Activated naive CD8-positive, alpha-beta T cell treated with anti-CD3 and anti-CD28 coated beads for 36 hours (primary cell): ENCODE data around the gene PLAAT1. TPM values are rescaled to one million over a fixed set of nuclear protein-coding genes. Genes with fewer than 3 reads are reported as not detected.

ENCODE experiments used
- DNase-seq: peaks from one replicate; pipeline ENCODE4 v3.0.0; 2021
- H3K27ac Mint-ChIP-seq: one replicate; pipeline ENCODE4 v1.8.0; 2022; ENCODE audit warnings: mild to moderate bottlenecking, moderate library complexity, mixed read lengths
- H3K27me3 Mint-ChIP-seq: one replicate; pipeline ENCODE4 v1.8.0; 2022; ENCODE audit warnings: mild to moderate bottlenecking, mixed read lengths
- H3K36me3 Mint-ChIP-seq: one replicate; pipeline ENCODE4 v1.8.0; 2021; ENCODE audit warnings: mild to moderate bottlenecking, mixed read lengths
- H3K4me1 Mint-ChIP-seq: one replicate; pipeline ENCODE4 v1.8.0; 2021; ENCODE audit warnings: mixed read lengths
- H3K4me3 Mint-ChIP-seq: one replicate; pipeline ENCODE4 v1.8.0; 2022; ENCODE audit warnings: mild to moderate bottlenecking, moderate library complexity, mixed read lengths
- H3K9me3 Mint-ChIP-seq: one replicate; pipeline ENCODE4 v1.8.0; 2022; ENCODE audit warnings: mixed read lengths
- total RNA-seq, 2 experiments: library from RNA; stranded (reverse); gene quantifications; one replicate each; pipeline ENCODE4 v1.2.3, GENCODE V29; 2021

The PLAAT1 gene
- total RNA-seq, 2 experiments from 2014 or later: 0.25 to 0.28 TPM

- Mint-ChIP-seq H3K36me3 (no peaks in the 10 kb centered on the region), H3K27ac (no peak overlapping the region), H3K4me1 (no peaks in the 10 kb centered on the region), H3K27me3 (peaks cover 36% of the 10 kb centered on the region), H3K9me3 (no peaks in the 10 kb centered on the region), H3K4me3 (no peak overlapping the region)
- DNase-seq: no peak
Observed at GRCh38 chr3:193236599-193236998, 4.4 kb upstream of the PLAAT1 start.

DNA sequence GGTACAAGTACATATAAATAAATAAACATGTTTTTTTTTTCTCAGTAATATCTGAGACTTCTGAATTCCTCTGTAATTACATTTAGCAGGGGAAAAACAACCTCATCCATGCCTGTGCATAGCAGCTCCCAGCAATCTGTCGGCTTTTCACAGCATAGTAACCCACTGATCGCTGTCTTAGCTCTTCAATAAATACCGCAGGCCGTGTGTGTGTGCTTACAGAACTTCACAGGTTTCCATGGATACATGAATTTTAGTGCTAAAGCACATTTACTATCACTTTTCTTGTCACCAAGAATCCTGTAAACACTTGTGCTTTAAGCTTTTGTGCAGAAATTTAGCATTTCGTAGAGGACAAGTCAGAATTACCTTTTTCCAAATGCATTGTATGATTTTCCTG, 4.0 kb upstream of the PLAAT1 start:
- Mint-ChIP-seq H3K36me3 (no peaks in the 10 kb centered on the region), H3K4me3 (no peak overlapping the region), H3K4me1 (no peaks in the 10 kb centered on the region), H3K9me3 (peaks cover under 1% of the 10 kb centered on the region), H3K27ac (no peak overlapping the region), H3K27me3 (peaks cover 40% of the 10 kb centered on the region)
- no peak for DNase-seq

GRCh38 chr3:193240436-193240849, 579 bp upstream of the PLAAT1 start:
- Mint-ChIP-seq H3K27me3 (peaks cover 62% of the 10 kb centered on the region), H3K4me1 (no peaks in the 10 kb centered on the region), H3K36me3 (no peaks in the 10 kb centered on the region), H3K27ac (no peak overlapping the region), H3K4me3 (peak overlapping the region; percentile 61), H3K9me3 (peaks cover 4% of the 10 kb centered on the region)
- no peak for DNase-seq

- peaks cover 4% of the 10 kb centered on the region for H3K9me3 Mint-ChIP-seq
- H3K27ac Mint-ChIP-seq: no peak overlapping the region
- H3K27me3 Mint-ChIP-seq: peaks cover 65% of the 10 kb centered on the region
- H3K4me3 Mint-ChIP-seq: peak overlapping the region; percentile 29
- no peak for DNase-seq
- no peaks in the 10 kb centered on the region for H3K36me3 Mint-ChIP-seq
- H3K4me1 Mint-ChIP-seq: no peaks in the 10 kb centered on the region
Observed at GRCh38 chr3:193241716-193242115, 694 bp downstream of the PLAAT1 start.

DNA sequence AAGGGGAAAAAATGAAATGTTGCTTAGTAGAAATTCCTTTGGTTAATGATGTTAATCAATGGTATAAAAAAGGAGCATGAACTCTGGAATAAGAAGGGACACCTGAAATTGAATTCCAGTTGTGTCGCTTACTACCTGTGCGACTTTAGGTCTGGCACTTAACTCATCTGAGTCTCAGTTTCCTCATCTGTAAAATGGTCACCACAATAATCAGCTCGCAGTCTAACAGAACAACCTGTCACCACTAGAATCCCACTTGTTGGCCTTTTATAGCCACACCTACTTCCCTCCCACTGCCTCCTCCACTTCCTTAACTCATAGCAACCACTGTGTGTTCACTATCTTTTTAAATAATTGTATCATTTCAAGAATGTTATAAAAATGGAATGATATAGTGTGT, 2.5 kb downstream of the PLAAT1 start:
- Mint-ChIP-seq H3K27ac (no peak overlapping the region), H3K9me3 (peaks cover 11% of the 10 kb centered on the region), H3K4me3 (no peak overlapping the region), H3K27me3 (peaks cover 59% of the 10 kb centered on the region), H3K36me3 (no peaks in the 10 kb centered on the region), H3K4me1 (no peaks in the 10 kb centered on the region)
- DNase-seq: no peak

DNA sequence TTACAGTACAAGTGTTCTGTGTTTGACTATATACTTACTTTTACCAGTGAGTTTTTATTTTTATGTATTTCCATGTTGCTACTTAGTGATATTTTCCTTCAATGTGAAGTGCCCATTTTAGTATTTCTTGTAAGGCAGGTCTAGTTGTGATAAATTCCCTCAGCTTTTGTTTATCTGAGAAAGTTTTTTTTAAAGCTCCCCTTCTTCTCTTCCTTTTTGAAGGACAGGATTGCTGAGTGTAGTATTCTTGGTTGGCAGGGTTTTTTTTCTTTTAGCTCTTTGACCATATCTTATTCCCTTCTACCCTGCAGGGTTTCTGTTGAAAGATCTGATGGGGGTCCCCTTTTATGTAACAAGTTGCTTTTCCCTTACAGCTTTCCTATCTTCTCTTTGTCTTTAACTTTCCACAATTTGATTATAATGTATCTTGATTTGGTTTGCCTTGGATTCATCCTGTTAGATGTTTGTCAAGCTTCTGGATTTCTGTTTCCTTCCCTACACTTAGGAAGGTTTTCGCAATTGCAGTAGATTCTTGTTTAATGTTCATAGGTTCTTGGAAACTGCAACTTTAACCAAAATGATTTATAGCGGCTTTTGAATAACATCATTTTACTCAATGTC, 7.9 kb downstream of the PLAAT1 start:
- Mint-ChIP-seq H3K4me3 (no peak overlapping the region), H3K36me3 (no peaks in the 10 kb centered on the region), H3K27ac (no peak overlapping the region), H3K4me1 (no peaks in the 10 kb centered on the region), H3K9me3 (peaks cover 23% of the 10 kb centered on the region), H3K27me3 (peaks cover 13% of the 10 kb centered on the region)
- no peak for DNase-seq

- no peaks in the 10 kb centered on the region for H3K4me1 Mint-ChIP-seq
- no peaks in the 10 kb centered on the region for H3K36me3 Mint-ChIP-seq
- H3K9me3 Mint-ChIP-seq: peaks cover 23% of the 10 kb centered on the region
- H3K4me3 Mint-ChIP-seq: no peak overlapping the region
- no peak for DNase-seq
- no peak overlapping the region for H3K27ac Mint-ChIP-seq
- peaks cover 4% of the 10 kb centered on the region for H3K27me3 Mint-ChIP-seq
Observed at GRCh38 chr3:193250492-193250891, 9.5 kb downstream of the PLAAT1 start.

DNA sequence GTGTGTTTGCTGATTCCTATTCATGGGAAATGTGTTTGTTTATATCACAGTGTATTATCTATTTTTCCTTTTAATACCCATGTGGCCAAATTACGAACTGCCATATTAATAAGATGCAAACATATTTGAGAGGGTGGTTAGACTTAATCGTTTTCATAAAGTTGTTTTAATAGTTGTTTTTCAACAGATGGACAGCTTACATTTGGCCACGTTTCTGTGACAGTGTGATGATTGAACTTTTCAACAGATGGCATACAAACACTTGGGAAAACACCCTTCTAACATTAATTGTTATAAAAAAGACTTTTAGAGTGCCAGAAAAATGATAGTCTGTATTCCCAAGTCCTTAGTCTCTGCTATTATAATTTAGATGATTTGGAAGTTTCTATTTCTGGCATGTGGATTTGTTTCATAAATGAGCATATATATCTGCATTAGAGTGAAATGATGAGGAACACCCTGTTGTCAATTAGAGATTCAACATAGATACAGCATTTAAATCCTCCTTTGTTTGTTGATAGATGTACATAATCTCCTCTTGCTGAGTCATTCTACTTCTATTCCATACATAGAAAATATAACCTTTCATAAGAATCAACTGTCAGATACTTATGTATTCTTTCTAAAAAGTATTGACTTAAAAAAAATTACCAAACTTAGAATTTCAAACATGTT, 13.1 kb downstream of the PLAAT1 start:
- Mint-ChIP-seq H3K27ac (no peak overlapping the region), H3K9me3 (peaks cover 12% of the 10 kb centered on the region), H3K27me3 (peaks cover 13% of the 10 kb centered on the region), H3K36me3 (no peaks in the 10 kb centered on the region), H3K4me3 (no peak overlapping the region), H3K4me1 (no peaks in the 10 kb centered on the region)
- DNase-seq: no peak

DNA sequence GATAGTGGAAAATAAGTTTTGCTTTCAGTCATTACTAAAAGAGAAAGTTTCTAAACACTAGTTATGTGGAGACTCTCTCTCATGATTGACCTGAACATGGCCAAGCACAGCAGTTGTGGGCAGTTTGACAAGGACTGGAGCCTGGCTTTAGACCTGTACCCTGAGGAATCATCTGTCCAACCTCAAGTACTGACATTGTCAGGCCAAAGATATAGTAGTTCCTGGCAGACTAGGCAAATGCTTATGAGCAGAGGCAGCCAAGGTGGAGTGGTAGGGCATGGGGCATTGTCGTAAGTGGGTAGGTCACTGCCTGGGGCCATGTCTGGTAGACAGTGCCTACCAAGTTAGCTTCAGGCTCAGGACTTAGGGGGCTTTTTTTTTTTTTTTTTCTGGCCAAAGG, 20.9 kb downstream of the PLAAT1 start:
- H3K36me3 Mint-ChIP-seq: no peaks in the 10 kb centered on the region
- H3K9me3 Mint-ChIP-seq: no peaks in the 10 kb centered on the region
- no peak overlapping the region for H3K27ac Mint-ChIP-seq
- DNase-seq: no peak
- H3K4me3 Mint-ChIP-seq: no peak overlapping the region
- H3K27me3 Mint-ChIP-seq: peaks cover 10% of the 10 kb centered on the region
- H3K4me1 Mint-ChIP-seq: no peaks in the 10 kb centered on the region

DNA sequence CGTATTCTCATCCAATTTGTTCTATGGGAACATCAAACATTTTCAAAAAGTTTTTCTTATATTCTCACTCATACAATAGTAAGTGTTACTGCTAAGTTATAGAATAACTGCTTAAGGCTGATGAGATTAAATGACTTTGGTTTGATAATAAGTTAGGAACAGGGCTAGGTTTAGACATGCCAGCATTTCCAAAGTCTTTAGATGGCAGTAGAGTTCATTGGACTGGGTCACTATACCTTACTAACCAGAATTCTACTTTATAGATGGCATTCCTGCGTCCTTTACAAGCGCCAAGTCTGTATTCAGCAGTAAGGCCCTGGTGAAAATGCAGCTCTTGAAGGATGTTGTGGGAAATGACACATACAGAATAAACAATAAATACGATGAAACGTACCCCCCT, 21.7 kb downstream of the PLAAT1 start:
- no peaks in the 10 kb centered on the region for H3K9me3 Mint-ChIP-seq
- H3K36me3 Mint-ChIP-seq: no peaks in the 10 kb centered on the region
- no peak overlapping the region for H3K27ac Mint-ChIP-seq
- no peak for DNase-seq
- no peak overlapping the region for H3K4me3 Mint-ChIP-seq
- no peaks in the 10 kb centered on the region for H3K4me1 Mint-ChIP-seq
- peaks cover 6% of the 10 kb centered on the region for H3K27me3 Mint-ChIP-seq

DNA sequence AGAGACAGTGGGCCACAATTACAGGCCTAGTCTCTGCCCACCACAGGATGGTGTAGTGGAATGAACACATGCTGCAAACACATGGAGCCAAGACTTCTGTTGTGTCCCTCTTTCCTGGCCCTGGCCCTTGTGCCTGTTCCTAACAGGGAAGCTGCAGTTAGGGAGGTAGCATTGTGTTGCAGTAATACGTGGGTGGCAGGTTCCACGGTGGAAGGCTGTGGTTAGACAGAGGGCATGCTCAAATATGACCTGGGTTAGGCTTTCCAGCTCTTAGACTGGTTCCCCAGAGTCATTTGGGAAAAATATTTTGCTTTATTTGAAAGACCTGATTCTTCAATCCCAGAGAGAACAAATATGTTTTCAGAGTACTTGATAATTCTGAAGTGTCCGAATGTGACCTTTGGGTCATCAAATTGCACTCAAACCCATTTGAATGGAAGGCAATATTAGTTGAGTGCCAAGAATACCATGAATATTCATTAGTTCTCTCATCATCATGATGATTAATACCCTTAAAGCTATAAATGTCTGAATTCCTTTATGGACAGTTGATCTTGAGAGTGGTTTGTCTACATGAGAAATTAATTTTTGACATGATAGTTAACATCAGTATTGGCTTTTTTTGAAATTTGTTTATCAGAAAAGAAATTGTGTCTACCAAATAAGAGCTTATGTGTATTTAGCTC, 28.5 kb downstream of the PLAAT1 start:
- H3K4me3 Mint-ChIP-seq: no peak overlapping the region

DNA sequence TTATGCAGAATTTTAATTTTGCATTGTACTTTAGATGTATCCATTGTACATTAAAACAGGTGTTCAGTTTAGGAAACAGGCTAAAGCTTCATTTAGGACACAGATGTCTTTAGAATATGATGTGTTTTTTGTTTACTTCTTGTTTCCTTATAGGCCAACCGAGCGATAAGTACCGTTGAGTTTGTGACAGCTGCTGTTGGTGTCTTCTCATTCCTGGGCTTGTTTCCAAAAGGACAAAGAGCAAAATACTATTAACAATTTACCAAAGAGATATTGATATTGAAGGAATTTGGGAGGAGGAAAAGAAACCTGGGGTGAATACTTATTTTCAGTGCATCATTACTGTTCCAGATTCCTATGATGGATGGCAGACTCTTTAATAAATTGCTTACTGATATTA, 29.4 kb downstream of the PLAAT1 start:
- DNase-seq: no peak
- Mint-ChIP-seq H3K4me3 (no peak overlapping the region), H3K27me3 (peaks cover 5% of the 10 kb centered on the region), H3K27ac (no peak overlapping the region), H3K4me1 (no peaks in the 10 kb centered on the region), H3K9me3 (no peaks in the 10 kb centered on the region), H3K36me3 (no peaks in the 10 kb centered on the region)

More for the DNA sequence above, 28.5 kb downstream of the PLAAT1 start:
- Mint-ChIP-seq H3K36me3 (no peaks in the 10 kb centered on the region), H3K9me3 (no peaks in the 10 kb centered on the region), H3K27ac (no peak overlapping the region), H3K27me3 (peaks cover 3% of the 10 kb centered on the region), H3K4me1 (no peaks in the 10 kb centered on the region)
- no peak for DNase-seq

DNA sequence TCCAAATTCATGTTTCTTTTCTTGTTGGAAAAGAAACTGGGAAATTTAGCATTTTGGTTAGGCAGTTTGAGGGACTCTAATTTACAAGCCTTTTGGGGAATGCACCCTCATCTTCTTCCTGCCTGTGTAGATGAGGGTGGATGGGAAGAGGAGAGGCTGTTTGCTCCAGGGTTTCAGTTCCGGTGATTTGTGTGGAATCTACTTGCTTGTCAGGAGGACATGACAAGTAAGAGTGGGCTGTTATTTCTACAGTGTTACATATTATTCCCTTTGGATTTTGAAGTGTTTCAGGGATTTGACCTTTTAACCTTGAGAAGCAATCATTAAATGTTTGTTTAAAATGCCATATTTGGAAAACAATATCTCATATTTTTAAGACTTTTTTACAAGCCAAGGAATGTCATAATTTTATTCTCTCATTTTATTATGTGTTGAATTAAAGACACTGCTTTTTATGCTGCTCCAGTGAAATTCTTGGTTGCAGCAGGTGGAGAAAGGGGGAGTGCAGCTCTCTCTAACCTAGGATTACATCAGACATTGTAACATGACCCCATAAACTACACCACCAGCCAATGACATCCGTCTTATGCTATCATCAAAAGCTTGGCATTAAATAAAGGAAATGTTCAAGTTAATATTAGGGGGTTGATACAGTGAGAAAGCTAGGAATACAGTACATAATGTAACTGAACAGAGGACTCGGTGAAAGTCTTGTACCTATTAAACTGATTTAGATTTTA, 30.2 kb downstream of the PLAAT1 start:
- no peak for DNase-seq
- Mint-ChIP-seq H3K27ac (no peak overlapping the region), H3K9me3 (no peaks in the 10 kb centered on the region), H3K36me3 (no peaks in the 10 kb centered on the region), H3K4me3 (no peak overlapping the region), H3K4me1 (no peaks in the 10 kb centered on the region), H3K27me3 (peaks cover 5% of the 10 kb centered on the region)

GRCh38 chr3:193292386-193292785, 51.4 kb downstream of the PLAAT1 start:
- Mint-ChIP-seq H3K27ac (no peak overlapping the region), H3K4me1 (no peaks in the 10 kb centered on the region), H3K27me3 (no peaks in the 10 kb centered on the region), H3K9me3 (peaks cover 7% of the 10 kb centered on the region), H3K4me3 (no peak overlapping the region), H3K36me3 (no peaks in the 10 kb centered on the region)
- DNase-seq: no peak

- H3K4me3 Mint-ChIP-seq: no peak overlapping the region
- no peaks in the 10 kb centered on the region for H3K27me3 Mint-ChIP-seq
- no peak overlapping the region for H3K27ac Mint-ChIP-seq
- peaks cover 2% of the 10 kb centered on the region for H3K9me3 Mint-ChIP-seq
- no peak for DNase-seq
- H3K36me3 Mint-ChIP-seq: no peaks in the 10 kb centered on the region
- H3K4me1 Mint-ChIP-seq: no peaks in the 10 kb centered on the region
Observed at GRCh38 chr3:193295985-193296384, 55.0 kb downstream of the PLAAT1 start.
